ENCODE results near the gene TMEM11. TPM values are rescaled to one million over a fixed set of nuclear protein-coding genes. Genes with fewer than 3 reads are reported as not detected.

TMEM11 gene
- total RNA-seq, 1 experiment from 2014 or later: 39.1 TPM

- H3K36me3 Mint-ChIP-seq (ENCODE audit: insufficient read depth, unreplicated experiment): no peaks in the 10 kb centered on the region
- no peak overlapping the region for H3K4me3 Mint-ChIP-seq (ENCODE audit: unreplicated experiment)
- no peaks in the 10 kb centered on the region for H3K9me3 Mint-ChIP-seq (ENCODE audit: unreplicated experiment)
- no peaks in the 10 kb centered on the region for H3K27me3 ChIP-seq (replicated peaks; ENCODE audit: control insufficient read depth, insufficient read depth, low read length)
- H3K27me3 Mint-ChIP-seq (ENCODE audit: insufficient read depth, unreplicated experiment): no peaks in the 10 kb centered on the region
- peaks cover 14% of the 10 kb centered on the region for H3K4me1 ChIP-seq
- TF ChIP-seq CTCF (IDR thresholded peaks at IDR 0.05; ENCODE audit: insufficient read depth in 1 of 2, low read depth in 1 of 2, low read length in 1 of 2, severe bottlenecking in 1 of 2, unreplicated experiment in 1 of 2): no peak
- H3K4me1 Mint-ChIP-seq (ENCODE audit: low read depth, unreplicated experiment): no peaks in the 10 kb centered on the region
- peak; percentile 46 to 76 for DNase-seq
- no peaks in the 10 kb centered on the region for H3K36me3 ChIP-seq (ENCODE audit: control insufficient read depth, insufficient read depth, low read length)
- ChIA-PET POLR2A (no interaction called here), CTCF (interaction anchor here (0.5 kb wide), 1 partner anchor 26 kb away, joined by 3 read pairs; no protein-coding TSS in a partner anchor)
- intact Hi-C loops (cut with micrococcal nuclease; ENCODE audit: unreplicated experiment): no loop called here
- no TSS peak for BruUV-seq (replicated peaks)
- H3K4me3 ChIP-seq (ENCODE audit: low read depth, low read length): no peak overlapping the region
- H3K9me3 ChIP-seq: no peaks in the 10 kb centered on the region
- no peak overlapping the region for H3K27ac Mint-ChIP-seq (ENCODE audit: unreplicated experiment)
Measured at GRCh38 chr17:21243516-21244303, 29.7 kb upstream of the TMEM11 start.

GRCh38 chr17:21242780-21243515 lies 29.0 kb upstream of the TMEM11 start:
- Mint-ChIP-seq H3K27ac (ENCODE audit: unreplicated experiment) (no peak overlapping the region), H3K9me3 (ENCODE audit: unreplicated experiment) (no peaks in the 10 kb centered on the region), H3K4me1 (ENCODE audit: low read depth, unreplicated experiment) (no peaks in the 10 kb centered on the region), H3K36me3 (ENCODE audit: insufficient read depth, unreplicated experiment) (no peaks in the 10 kb centered on the region), H3K27me3 (ENCODE audit: insufficient read depth, unreplicated experiment) (no peaks in the 10 kb centered on the region), H3K4me3 (ENCODE audit: unreplicated experiment) (no peak overlapping the region)
- TF ChIP-seq CTCF (IDR thresholded peaks at IDR 0.05; ENCODE audit: insufficient read depth in 1 of 2, low read depth in 1 of 2, low read length in 1 of 2, severe bottlenecking in 1 of 2, unreplicated experiment in 1 of 2): no peak
- BruUV-seq (replicated peaks): no TSS peak
- no peaks in the 10 kb centered on the region for H3K27me3 ChIP-seq (replicated peaks; ENCODE audit: control insufficient read depth, insufficient read depth, low read length)
- H3K36me3 ChIP-seq (ENCODE audit: control insufficient read depth, insufficient read depth, low read length): no peaks in the 10 kb centered on the region
- POLR2A ChIA-PET: no interaction called here
- DNase-seq: peak in 1 of 2 experiments; percentile 34
- intact Hi-C loops (cut with micrococcal nuclease; ENCODE audit: unreplicated experiment): no loop called here
- peaks cover 14% of the 10 kb centered on the region for H3K4me1 ChIP-seq
- CTCF ChIA-PET: interaction anchor here (0.5 kb wide), 1 partner anchor 27 kb away, joined by 3 read pairs; no protein-coding TSS in a partner anchor
- H3K4me3 ChIP-seq (ENCODE audit: low read depth, low read length): no peak overlapping the region
- H3K9me3 ChIP-seq: no peaks in the 10 kb centered on the region

- peaks cover 14% of the 10 kb centered on the region for H3K4me1 ChIP-seq
- BruUV-seq (replicated peaks): no TSS peak
- Mint-ChIP-seq H3K9me3 (ENCODE audit: unreplicated experiment) (no peaks in the 10 kb centered on the region), H3K36me3 (ENCODE audit: insufficient read depth, unreplicated experiment) (no peaks in the 10 kb centered on the region), H3K4me3 (ENCODE audit: unreplicated experiment) (no peak overlapping the region), H3K27ac (ENCODE audit: unreplicated experiment) (no peak overlapping the region), H3K27me3 (ENCODE audit: insufficient read depth, unreplicated experiment) (peaks cover 4% of the 10 kb centered on the region), H3K4me1 (ENCODE audit: low read depth, unreplicated experiment) (no peaks in the 10 kb centered on the region)
- CTCF ChIA-PET: interaction anchor here (0.6 kb wide), 1 partner anchor 39 kb away, joined by 3 read pairs; no protein-coding TSS in a partner anchor
- no peaks in the 10 kb centered on the region for H3K9me3 ChIP-seq
- H3K4me3 ChIP-seq (ENCODE audit: low read depth, low read length): no peak overlapping the region
- POLR2A ChIA-PET: no interaction called here
- peak in 1 of 2 experiments; percentile 12 for DNase-seq
- intact Hi-C loops (cut with micrococcal nuclease; ENCODE audit: unreplicated experiment): no loop called here
- no peak for TF ChIP-seq CTCF (IDR thresholded peaks at IDR 0.05; ENCODE audit: insufficient read depth in 1 of 2, low read depth in 1 of 2, low read length in 1 of 2, severe bottlenecking in 1 of 2, unreplicated experiment in 1 of 2)
- H3K27me3 ChIP-seq (replicated peaks; ENCODE audit: control insufficient read depth, insufficient read depth, low read length): no peaks in the 10 kb centered on the region
- no peaks in the 10 kb centered on the region for H3K36me3 ChIP-seq (ENCODE audit: control insufficient read depth, insufficient read depth, low read length)
Measured at GRCh38 chr17:21242026-21242697, 28.2 kb upstream of the TMEM11 start.
